GM18526 (cell line): ENCODE results near the gene TBATA.

Experiments
- POLR2A ChIP-seq: IDR thresholded peaks from 3 replicates; pipeline ENCODE4 v1.6.1; 2011; ENCODE audit not compliant: insufficient read length; ENCODE audit errors: extremely low read depth

Gene TBATA

DNA sequence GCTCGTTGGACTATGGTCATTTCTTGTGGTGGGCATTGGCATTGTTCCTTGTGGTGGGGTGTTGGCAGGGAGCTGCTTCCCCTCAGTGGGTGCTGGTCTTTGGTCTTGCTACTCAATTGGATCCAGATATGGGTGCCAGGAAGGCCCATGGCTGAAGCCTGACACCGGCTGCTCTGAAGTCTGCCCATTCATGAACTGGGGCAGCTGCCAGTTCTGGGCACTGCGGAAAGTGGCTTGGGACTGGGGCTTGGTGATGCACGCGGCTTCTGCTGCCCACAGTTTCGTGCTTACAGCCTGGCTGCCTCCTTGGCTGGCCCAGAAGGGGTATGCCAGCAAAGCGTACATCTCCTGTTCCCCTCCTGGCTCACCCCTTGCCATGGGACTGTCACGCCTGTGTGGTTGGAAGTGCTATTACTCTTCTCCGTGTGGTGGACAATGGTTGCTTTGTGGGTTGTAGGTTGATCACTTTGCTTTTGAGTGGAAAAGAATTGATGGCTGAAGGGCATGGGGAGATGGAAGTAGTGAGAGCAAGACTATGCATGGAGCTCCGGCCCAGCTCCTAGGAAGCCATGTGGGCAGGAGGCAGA, 58.2 kb downstream of the TBATA start:
- no peak for TF ChIP-seq POLR2A

DNA sequence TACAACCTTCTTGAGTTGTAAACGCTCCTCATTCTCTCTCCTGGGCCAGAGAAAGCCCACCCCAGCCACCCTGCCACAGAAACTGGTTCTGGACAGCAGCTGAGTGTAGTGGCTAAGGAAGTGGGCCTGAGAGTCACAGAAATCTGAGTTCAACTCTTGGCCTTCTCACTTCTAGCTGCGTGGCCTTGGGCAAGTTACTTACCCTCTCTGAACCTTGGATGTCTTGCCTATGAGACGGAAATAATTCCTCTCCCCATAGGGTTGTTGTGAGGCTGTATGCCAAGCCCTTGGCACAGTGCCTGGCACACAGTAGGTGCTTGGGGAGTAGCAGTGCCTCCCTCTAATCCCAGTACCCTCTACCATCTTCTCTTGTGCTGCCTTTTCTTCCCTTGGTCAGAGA, 61.4 kb downstream of the TBATA start:
- TF ChIP-seq POLR2A: no peak

DNA sequence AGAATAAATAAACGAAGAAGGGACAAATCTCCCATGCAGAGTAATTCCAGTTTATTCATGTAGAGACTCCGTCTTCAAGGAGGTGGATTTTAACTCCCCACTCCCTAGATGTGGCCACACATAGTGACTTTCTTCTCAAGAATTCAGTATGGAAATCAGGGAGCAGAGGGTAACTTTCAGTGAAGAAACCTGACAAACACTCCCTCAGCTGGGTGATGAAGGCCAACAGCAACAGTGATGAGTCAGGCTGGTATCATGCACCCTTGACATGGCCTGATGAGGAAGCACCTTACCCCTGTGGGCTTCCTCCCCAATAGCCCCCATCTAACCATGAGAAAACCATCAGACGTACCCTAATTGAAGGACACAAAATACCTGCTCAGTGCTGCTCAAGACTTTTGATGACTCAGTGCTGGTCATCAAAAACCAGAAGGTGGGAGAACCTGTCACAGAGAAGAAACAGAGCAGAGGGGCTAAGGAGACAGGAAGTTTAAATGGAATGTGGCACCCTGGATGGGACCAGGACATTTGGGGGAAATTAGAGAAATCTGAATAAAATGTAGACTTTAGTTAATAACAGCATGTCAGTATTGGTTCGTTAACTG, 62.3 kb downstream of the TBATA start:
- no peak for TF ChIP-seq POLR2A
